Effector memory CD4-positive, alpha-beta T cell (primary cell): Measurements from ENCODE around the gene GSX2.

Source experiments
- DNase-seq, 3 donors: peaks; one replicate each; pipeline ENCODE4 v3.0.0-alpha.2; 2020
- H3K27ac ChIP-seq: 2 replicates; pipeline ENCODE4 v1.7.0; 2013; ENCODE audit warnings: mild to moderate bottlenecking, low read length, moderate library complexity; ENCODE audit not compliant: insufficient read depth, poor library complexity, severe bottlenecking
- H3K27me3 ChIP-seq: replicated peaks from 2 replicates; pipeline ENCODE4 v1.7.0; 2013; ENCODE audit warnings: mild to moderate bottlenecking, low read length; ENCODE audit not compliant: insufficient read depth, control insufficient read depth, poor library complexity, severe bottlenecking
- H3K36me3 ChIP-seq: 2 replicates; pipeline ENCODE4 v1.7.0; 2013; ENCODE audit warnings: mild to moderate bottlenecking, low read length, moderate library complexity; ENCODE audit not compliant: control insufficient read depth, insufficient read depth
- H3K4me1 ChIP-seq: 2 replicates; pipeline ENCODE4 v1.7.0; 2013; ENCODE audit warnings: low read length, mild to moderate bottlenecking; ENCODE audit not compliant: control insufficient read depth, insufficient read depth, poor library complexity, severe bottlenecking
- H3K4me3 ChIP-seq: 2 replicates; pipeline ENCODE4 v1.7.0; 2013; ENCODE audit warnings: low read length, low read depth, mild to moderate bottlenecking; ENCODE audit not compliant: insufficient read depth, poor library complexity, severe bottlenecking
- H3K9me3 ChIP-seq: 2 replicates; pipeline ENCODE4 v1.7.0; 2013; ENCODE audit warnings: mild to moderate bottlenecking, low read length, moderate library complexity; ENCODE audit not compliant: control insufficient read depth

Gene GSX2

DNA sequence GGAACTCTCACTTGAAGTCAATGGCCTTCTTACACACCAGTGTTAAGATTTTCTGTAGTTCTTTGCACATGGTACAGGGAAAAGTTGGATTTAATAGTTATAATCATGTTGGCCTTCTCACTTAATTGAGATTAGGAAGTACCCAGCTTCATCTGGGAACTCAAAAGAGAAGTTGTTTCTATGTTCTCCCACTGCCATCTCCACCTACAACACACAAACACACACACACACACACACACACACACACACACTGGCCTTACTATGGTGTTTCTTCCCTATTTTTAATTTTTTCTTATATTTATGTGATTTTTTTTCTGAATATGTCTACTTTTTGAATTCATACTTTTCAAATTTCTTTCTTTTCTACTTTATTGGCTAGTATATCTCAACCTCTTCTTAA lies 25.6 kb upstream of the GSX2 start:
- Histone ChIP-seq H3K36me3 (no peaks in the 10 kb centered on the region), H3K4me3 (no peak overlapping the region), H3K9me3 (no peaks in the 10 kb centered on the region), H3K4me1 (no peaks in the 10 kb centered on the region), H3K27me3 (peaks cover 5% of the 10 kb centered on the region), H3K27ac (no peak overlapping the region)
- DNase-seq: no peak

- no peak overlapping the region for H3K27ac ChIP-seq
- no peaks in the 10 kb centered on the region for H3K36me3 ChIP-seq
- DNase-seq: no peak
- H3K4me3 ChIP-seq: no peak overlapping the region
- H3K9me3 ChIP-seq: no peaks in the 10 kb centered on the region
- peaks cover 5% of the 10 kb centered on the region for H3K27me3 ChIP-seq
- no peaks in the 10 kb centered on the region for H3K4me1 ChIP-seq
Measured at GRCh38 chr4:54076673-54077072, 23.3 kb upstream of the GSX2 start.

GRCh38 chr4:54077812-54078211 lies 22.2 kb upstream of the GSX2 start:
- no peak overlapping the region for H3K4me3 ChIP-seq
- no peaks in the 10 kb centered on the region for H3K9me3 ChIP-seq
- H3K36me3 ChIP-seq: no peaks in the 10 kb centered on the region
- DNase-seq: no peak
- H3K4me1 ChIP-seq: no peaks in the 10 kb centered on the region
- no peak overlapping the region for H3K27ac ChIP-seq
- H3K27me3 ChIP-seq: peaks cover 5% of the 10 kb centered on the region

GRCh38 chr4:54082168-54082567 lies 17.8 kb upstream of the GSX2 start:
- H3K4me1 ChIP-seq: no peaks in the 10 kb centered on the region
- no peak overlapping the region for H3K27ac ChIP-seq
- H3K36me3 ChIP-seq: no peaks in the 10 kb centered on the region
- no peaks in the 10 kb centered on the region for H3K9me3 ChIP-seq
- no peak for DNase-seq
- no peak overlapping the region for H3K4me3 ChIP-seq
- H3K27me3 ChIP-seq: peaks cover 5% of the 10 kb centered on the region

DNA sequence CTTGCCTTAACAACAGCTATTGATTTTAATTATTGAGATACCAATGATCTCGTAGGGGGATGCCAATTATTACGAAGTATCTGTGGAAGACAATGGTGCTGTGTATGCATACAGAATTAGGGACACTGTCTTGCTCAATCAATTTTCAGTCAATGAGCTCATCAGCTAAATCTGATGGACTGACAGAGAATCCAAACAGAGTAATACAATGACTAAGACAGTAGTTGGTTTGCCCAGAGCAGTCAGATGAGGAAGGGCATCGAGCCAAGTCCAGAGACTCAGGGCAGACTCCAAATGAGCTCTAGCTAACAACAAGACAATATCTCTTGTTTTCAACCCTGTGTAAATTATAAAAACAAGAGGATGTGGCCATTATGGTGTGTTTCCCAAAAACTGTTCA lies 14.7 kb upstream of the GSX2 start:
- H3K36me3 ChIP-seq: no peaks in the 10 kb centered on the region
- H3K4me1 ChIP-seq: no peaks in the 10 kb centered on the region
- no peaks in the 10 kb centered on the region for H3K27me3 ChIP-seq
- H3K27ac ChIP-seq: no peak overlapping the region
- DNase-seq: no peak
- H3K4me3 ChIP-seq: no peak overlapping the region
- no peaks in the 10 kb centered on the region for H3K9me3 ChIP-seq

GRCh38 chr4:54089875-54090274 lies 10.1 kb upstream of the GSX2 start:
- Histone ChIP-seq H3K9me3 (no peaks in the 10 kb centered on the region), H3K27ac (no peak overlapping the region), H3K27me3 (peaks cover 28% of the 10 kb centered on the region), H3K4me1 (peaks cover 10% of the 10 kb centered on the region), H3K36me3 (no peaks in the 10 kb centered on the region), H3K4me3 (no peak overlapping the region)
- no peak for DNase-seq

GRCh38 chr4:54090404-54090803 lies 9.6 kb upstream of the GSX2 start:
- Histone ChIP-seq H3K4me1 (peaks cover 10% of the 10 kb centered on the region), H3K36me3 (no peaks in the 10 kb centered on the region), H3K4me3 (no peak overlapping the region), H3K27ac (no peak overlapping the region), H3K27me3 (peaks cover 32% of the 10 kb centered on the region), H3K9me3 (no peaks in the 10 kb centered on the region)
- no peak for DNase-seq

GRCh38 chr4:54090804-54091623 lies 8.9 kb upstream of the GSX2 start:
- no peak for DNase-seq
- Histone ChIP-seq H3K27me3 (peaks cover 38% of the 10 kb centered on the region), H3K4me1 (peaks cover 10% of the 10 kb centered on the region), H3K27ac (no peak overlapping the region), H3K36me3 (no peaks in the 10 kb centered on the region), H3K9me3 (no peaks in the 10 kb centered on the region), H3K4me3 (peak overlapping the region; percentile 50)

GRCh38 chr4:54091637-54092404 lies 8.1 kb upstream of the GSX2 start:
- H3K36me3 ChIP-seq: no peaks in the 10 kb centered on the region

More at GRCh38 chr4:54091637-54092404, 8.1 kb upstream of the GSX2 start:
- DNase-seq: peak; percentile 47 to 67 (median 60)
- no peaks in the 10 kb centered on the region for H3K9me3 ChIP-seq
- peak overlapping the region; percentile 50 for H3K4me3 ChIP-seq
- peaks cover 46% of the 10 kb centered on the region for H3K27me3 ChIP-seq
- peaks cover 10% of the 10 kb centered on the region for H3K4me1 ChIP-seq
- H3K27ac ChIP-seq: no peak overlapping the region
